ENCODE measurements around the gene AGBL3. TPM values are rescaled to one million over a fixed set of nuclear protein-coding genes. Genes with fewer than 3 reads are reported as not detected.

Gene AGBL3
- total RNA-seq, 3 donors from 2014 or later (not counting 1 experiment from before 2014, with no cell fraction given): 0.99 to 2.3 (median 1.4) TPM

GRCh38 chr7:134957005-134957404 is 29.3 kb upstream of the AGBL3 start:
- TF ChIP-seq CTCF (IDR thresholded peaks at IDR 0.05): no peak
- intact Hi-C loops (cut with micrococcal nuclease): no loop called here
- Mint-ChIP-seq H3K4me1 (no peaks in the 10 kb centered on the region), H3K9me3 (no peaks in the 10 kb centered on the region), H3K27ac (no peak overlapping the region), H3K27me3 (ENCODE audit: low read depth in 2 of 2) (peaks cover 0 to 3% of the 10 kb centered on the region in 2 donors), H3K36me3 (no peaks in the 10 kb centered on the region), H3K4me3 (no peak overlapping the region)
- WGBS (ENCODE audit: insufficient coverage): 100% methylated on average over 2 of the region's 3 CpGs
- Histone ChIP-seq H3K9me3 (ENCODE audit: control insufficient read depth, insufficient read depth, low read length) (no peaks in the 10 kb centered on the region), H3K36me3 (ENCODE audit: control insufficient read depth, insufficient read depth, low read length) (no peaks in the 10 kb centered on the region), H3K4me1 (ENCODE audit: control insufficient read depth, insufficient read depth, low read length) (no peaks in the 10 kb centered on the region), H3K4me3 (ENCODE audit: low read length) (no peak overlapping the region), H3K27ac (ENCODE audit: low read length) (no peak overlapping the region), H3K27me3 (ENCODE audit: control insufficient read depth, insufficient read depth, low read length) (no peaks in the 10 kb centered on the region)
- DNase-seq: no peak
- no peak for ATAC-seq

- Mint-ChIP-seq H3K4me3 (no peak overlapping the region), H3K27ac (no peak overlapping the region), H3K27me3 (ENCODE audit: low read depth in 2 of 2) (peaks cover 3 to 12% of the 10 kb centered on the region in 2 donors), H3K4me1 (no peaks in the 10 kb centered on the region), H3K36me3 (no peaks in the 10 kb centered on the region), H3K9me3 (no peaks in the 10 kb centered on the region)
- ATAC-seq (no peak), DNase-seq (no peak)
- intact Hi-C loops (cut with micrococcal nuclease): no loop called here
- 96% methylated on average over 3 of the region's 5 CpGs for WGBS (ENCODE audit: insufficient coverage)
- no peaks in the 10 kb centered on the region for H3K4me1 ChIP-seq (ENCODE audit: control insufficient read depth, insufficient read depth, low read length)
- H3K4me3 ChIP-seq (ENCODE audit: low read length): no peak overlapping the region
- no peaks in the 10 kb centered on the region for H3K9me3 ChIP-seq (ENCODE audit: control insufficient read depth, insufficient read depth, low read length)
- H3K27me3 ChIP-seq (ENCODE audit: control insufficient read depth, insufficient read depth, low read length): no peaks in the 10 kb centered on the region
- no peak for TF ChIP-seq CTCF (IDR thresholded peaks at IDR 0.05)
- no peaks in the 10 kb centered on the region for H3K36me3 ChIP-seq (ENCODE audit: control insufficient read depth, insufficient read depth, low read length)
- H3K27ac ChIP-seq (ENCODE audit: low read length): no peak overlapping the region
These were observed 26.5 kb upstream of the AGBL3 start for GRCh38 chr7:134959810-134960209.

- no peaks in the 10 kb centered on the region for H3K36me3 ChIP-seq (ENCODE audit: control insufficient read depth, insufficient read depth, low read length)
- Mint-ChIP-seq H3K27me3 (ENCODE audit: low read depth in 2 of 2) (peaks cover 5 to 17% of the 10 kb centered on the region in 2 donors), H3K4me3 (no peak overlapping the region), H3K4me1 (no peaks in the 10 kb centered on the region), H3K9me3 (no peaks in the 10 kb centered on the region), H3K27ac (no peak overlapping the region), H3K36me3 (no peaks in the 10 kb centered on the region)
- no peaks in the 10 kb centered on the region for H3K4me1 ChIP-seq (ENCODE audit: control insufficient read depth, insufficient read depth, low read length)
- H3K4me3 ChIP-seq (ENCODE audit: low read length): no peak overlapping the region
- no peak for TF ChIP-seq CTCF (IDR thresholded peaks at IDR 0.05)
- no peaks in the 10 kb centered on the region for H3K27me3 ChIP-seq (ENCODE audit: control insufficient read depth, insufficient read depth, low read length)
- intact Hi-C loops (cut with micrococcal nuclease): no loop called here
- no peaks in the 10 kb centered on the region for H3K9me3 ChIP-seq (ENCODE audit: control insufficient read depth, insufficient read depth, low read length)
- DNase-seq (no peak), ATAC-seq (no peak)
- H3K27ac ChIP-seq (ENCODE audit: low read length): no peak overlapping the region
These were observed 24.0 kb upstream of the AGBL3 start for GRCh38 chr7:134962270-134962780.

GRCh38 chr7:134963036-134963435 is 23.3 kb upstream of the AGBL3 start:
- no peak overlapping the region for H3K4me3 Mint-ChIP-seq
- intact Hi-C loops (cut with micrococcal nuclease): no loop called here
- DNase-seq (no peak), ATAC-seq (no peak)
- no peaks in the 10 kb centered on the region for H3K4me1 Mint-ChIP-seq
- H3K27ac Mint-ChIP-seq: no peak overlapping the region
- no peak for TF ChIP-seq CTCF (IDR thresholded peaks at IDR 0.05)
- Histone ChIP-seq H3K27ac (ENCODE audit: low read length) (no peak overlapping the region), H3K36me3 (ENCODE audit: control insufficient read depth, insufficient read depth, low read length) (no peaks in the 10 kb centered on the region), H3K9me3 (ENCODE audit: control insufficient read depth, insufficient read depth, low read length) (no peaks in the 10 kb centered on the region), H3K27me3 (ENCODE audit: control insufficient read depth, insufficient read depth, low read length) (no peaks in the 10 kb centered on the region), H3K4me1 (ENCODE audit: control insufficient read depth, insufficient read depth, low read length) (no peaks in the 10 kb centered on the region), H3K4me3 (ENCODE audit: low read length) (no peak overlapping the region)
- 100% methylated on average over 4 of the region's 4 CpGs for WGBS (ENCODE audit: insufficient coverage)
- H3K27me3 Mint-ChIP-seq (ENCODE audit: low read depth in 2 of 2): peaks cover 8 to 22% of the 10 kb centered on the region in 2 donors
- H3K9me3 Mint-ChIP-seq: no peaks in the 10 kb centered on the region
- no peaks in the 10 kb centered on the region for H3K36me3 Mint-ChIP-seq

All from natural killer cell (primary cell).